Liver (tissue), 9 donors: ENCODE measurements around the gene HRC. TPM values are rescaled to one million over a fixed set of nuclear protein-coding genes. Genes with fewer than 3 reads are reported as not detected.
"Not testable (repeated sequence)": the region's sequence is repeated elsewhere in the genome, so short reads cannot be mapped to it uniquely, and the experiment has no call there.

Experiments
- DNase-seq: peaks from one replicate; pipeline ENCODE4 v3.0.0-alpha.2; 2017; ENCODE audit warnings: low spot score
- H3K27ac ChIP-seq, 2 donors: one replicate each; pipeline ENCODE4 v1.7.0; 2013; ENCODE audit warnings: inconsistent platforms in 2 of 2, low read length in 2 of 2, control low read depth in 1 of 2, low read depth in 1 of 2, mild to moderate bottlenecking in 1 of 2
- H3K27me3 ChIP-seq, 4 donors: one replicate each; pipeline versions ENCODE4 v1.6.1 to v1.7.0; 2013; ENCODE audit warnings: low read length in 3 of 4, inconsistent platforms in 1 of 4, mild to moderate bottlenecking in 1 of 4, moderate library complexity in 1 of 4; ENCODE audit not compliant: control insufficient read depth in 4 of 4, insufficient read depth in 4 of 4
- H3K36me3 ChIP-seq, 4 donors: one replicate each; pipeline versions ENCODE4 v1.6.1 to v1.7.0; 2013; ENCODE audit warnings: low read length in 3 of 4, mild to moderate bottlenecking in 3 of 4, low read depth in 1 of 4, moderate library complexity in 1 of 4; ENCODE audit not compliant: control insufficient read depth in 4 of 4, insufficient read depth in 3 of 4
- H3K4me1 ChIP-seq, 4 donors: one replicate each; pipeline versions ENCODE4 v1.6.1 to v1.7.0; 2013; ENCODE audit warnings: low read length in 3 of 4, mild to moderate bottlenecking in 3 of 4, moderate library complexity in 1 of 4; ENCODE audit not compliant: control insufficient read depth in 4 of 4, insufficient read depth in 4 of 4
- H3K4me3 ChIP-seq, 3 donors: one replicate each; pipeline versions ENCODE4 v1.6.1 to v1.7.0; 2013; ENCODE audit warnings: low read length in 3 of 3, control low read depth in 1 of 3, low read depth in 1 of 3, mild to moderate bottlenecking in 1 of 3
- H3K9ac ChIP-seq, 2 donors: one replicate each; pipeline ENCODE4 v1.7.0; 2013; ENCODE audit warnings: low read length in 2 of 2, mild to moderate bottlenecking in 2 of 2, moderate library complexity in 2 of 2, control low read depth in 1 of 2, low read depth in 1 of 2
- H3K9me3 ChIP-seq, 4 donors: one replicate each; pipeline versions ENCODE4 v1.6.1 to v1.7.0; 2013; ENCODE audit warnings: low read length in 3 of 4; ENCODE audit not compliant: control insufficient read depth in 4 of 4
- EGR1 ChIP-seq, 2 donors: IDR thresholded peaks; 2 replicates each; pipeline ENCODE4 v1.6.1; 2016 to 2018; ENCODE audit warnings: antibody characterized with exemption in 2 of 2, low read depth in 2 of 2
- FOXA1 ChIP-seq: IDR thresholded peaks from 2 replicates; pipeline ENCODE4 v1.6.1; 2016; ENCODE audit warnings: antibody characterized with exemption
- GABPA ChIP-seq, 2 donors: IDR thresholded peaks in 1 of 2; conservative IDR thresholded peaks in 1 of 2; 2 replicates each; pipeline ENCODE4 v1.6.1; 2016; ENCODE audit warnings: antibody characterized with exemption in 2 of 2, mild to moderate bottlenecking in 1 of 2, moderate library complexity in 1 of 2
- HNF4G ChIP-seq: IDR thresholded peaks from 2 replicates; pipeline ENCODE4 v1.6.1; 2016; ENCODE audit warnings: antibody characterized with exemption
- MAX ChIP-seq: IDR thresholded peaks from 2 replicates; pipeline ENCODE4 v1.6.1; 2016; ENCODE audit warnings: antibody characterized with exemption
- NR2F2 ChIP-seq: IDR thresholded peaks from 2 replicates; pipeline ENCODE4 v1.6.1; 2016; ENCODE audit warnings: antibody characterized with exemption
- RAD21 ChIP-seq, 2 donors: IDR thresholded peaks; 2 replicates each; pipeline ENCODE4 v1.6.1; 2016; ENCODE audit warnings: antibody characterized with exemption in 2 of 2, mild to moderate bottlenecking in 2 of 2
- RXRA ChIP-seq, 2 donors: IDR thresholded peaks; 2 replicates each; pipeline ENCODE4 v1.6.1; 2017 to 2018; ENCODE audit warnings: antibody characterized with exemption in 2 of 2, mild to moderate bottlenecking in 1 of 2
- SP1 ChIP-seq: IDR thresholded peaks from 2 replicates; pipeline ENCODE4 v1.6.1; 2018; ENCODE audit warnings: antibody characterized with exemption, mild to moderate bottlenecking
- TAF1 ChIP-seq: conservative IDR thresholded peaks from 2 replicates; pipeline ENCODE4 v1.6.1; 2016; ENCODE audit warnings: antibody characterized with exemption, mild to moderate bottlenecking
- YY1 ChIP-seq: IDR thresholded peaks from 2 replicates; pipeline ENCODE4 v1.6.1; 2016; ENCODE audit warnings: antibody characterized with exemption, mild to moderate bottlenecking
- ZBTB33 ChIP-seq: IDR thresholded peaks from 2 replicates; pipeline ENCODE4 v1.6.1; 2016; ENCODE audit warnings: antibody characterized with exemption
- WGBS: extraction: QIAGEN DNeasy Blood & Tissue Kit; methylation state at CpG from one replicate; pipeline ENCODE4 v1.1.7; 2013; 5-methylcytosine and 5-hydroxymethylcytosine counted together
- polyA plus RNA-seq, 2 donors: library from polyadenylated mRNA; stranded (reverse) in 1 of 2; unstranded in 1 of 2; fragments of 200-250 nt in 1 of 2; fragments of >200 nt in 1 of 2; fragmentation: Nextera tagmentation in 1 of 2; extraction: Ambion mirVana in 1 of 2; gene quantifications; one replicate each; pipeline versions ENCODE4 v1.2.1 to v1.2.3, GENCODE V29; 2013 to 2015
- total RNA-seq, 2 donors: library from RNA; depleted of rRNA; stranded (reverse); fragments of >200 nt; gene quantifications; one replicate each; pipeline ENCODE4 v1.2.3, GENCODE V29; 2014
- TF ChIP-seq, protein P1 (sequence below): IDR thresholded peaks from 2 replicates; pipeline ENCODE4 v1.6.1; 2016; ENCODE audit warnings: antibody characterized with exemption, mild to moderate bottlenecking
- TF ChIP-seq, protein P2 (sequence below): fragments of 150-350 bp; IDR thresholded peaks from 2 replicates; pipeline ENCODE4 v1.5.1; 2017; ENCODE audit warnings: improper control_type of control experiment, low read depth, low read length; ENCODE audit not compliant: missing input control
- TF ChIP-seq, protein P3 (sequence below): IDR thresholded peaks from 2 replicates; pipeline ENCODE4 v1.6.1; 2016; ENCODE audit warnings: antibody characterized with exemption
- donor health status: healthy.
- donor health status: healthy.
- donor health status: healthy.
- donor health status: healthy.
- donor health status: healthy.

The HRC gene
- total and polyA plus RNA-seq, 4 donors: 0.25 to 1.2 (median 0.84) TPM

GRCh38 chr19:49182010-49182847, 27.0 kb upstream of the HRC start:
- H3K9ac ChIP-seq, H3K4me1 ChIP-seq, H3K27ac ChIP-seq, H3K36me3 ChIP-seq, DNase-seq, H3K4me3 ChIP-seq, H3K27me3 ChIP-seq, H3K9me3 ChIP-seq: not testable (repeated sequence)
- WGBS: 69% methylated on average over 20 of the region's 20 CpGs

DNA sequence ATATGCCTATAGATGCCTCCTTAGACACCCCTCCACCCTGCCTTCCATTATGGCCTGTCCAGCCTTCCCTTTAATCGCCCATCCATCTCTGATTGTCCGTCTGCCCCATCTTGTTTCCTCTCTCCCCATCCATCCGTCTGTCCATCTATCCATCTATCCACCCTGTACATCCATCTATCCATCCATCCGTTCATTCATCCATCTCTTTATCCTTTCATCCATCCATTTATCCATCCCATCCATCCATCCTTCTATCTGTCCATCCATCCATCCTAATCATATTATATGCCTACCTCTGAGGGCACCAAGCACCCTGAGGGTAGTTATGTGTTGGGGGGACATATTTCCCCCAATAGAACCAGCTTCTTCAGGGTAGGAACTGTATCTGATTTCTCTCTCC, 25.5 kb upstream of the HRC start:
- H3K9me3 ChIP-seq: no peaks in the 10 kb centered on the region
- 93% methylated on average over 4 of the region's 4 CpGs for WGBS
- no peak overlapping the region for H3K27ac ChIP-seq
- no peaks in the 10 kb centered on the region for H3K27me3 ChIP-seq
- no peak for DNase-seq
- no peaks in the 10 kb centered on the region for H3K4me1 ChIP-seq
- TF ChIP-seq MAX (no peak), FOXA1 (no peak)
- no peak overlapping the region for H3K4me3 ChIP-seq
- H3K9ac ChIP-seq: no peak overlapping the region
- H3K36me3 ChIP-seq: no peaks in the 10 kb centered on the region

GRCh38 chr19:49173198-49173597, 18.0 kb upstream of the HRC start:
- Histone ChIP-seq H3K27me3 (no peaks in the 10 kb centered on the region), H3K36me3 (peaks cover 3 to 4% (median 3%) of the 10 kb centered on the region in 4 donors), H3K4me3 (no peak overlapping the region), H3K27ac (no peak overlapping the region), H3K9ac (no peak overlapping the region), H3K9me3 (no peaks in the 10 kb centered on the region), H3K4me1 (peaks cover 0 to 6% (median 2%) of the 10 kb centered on the region in 4 donors)
- TF ChIP-seq, protein P1, sequence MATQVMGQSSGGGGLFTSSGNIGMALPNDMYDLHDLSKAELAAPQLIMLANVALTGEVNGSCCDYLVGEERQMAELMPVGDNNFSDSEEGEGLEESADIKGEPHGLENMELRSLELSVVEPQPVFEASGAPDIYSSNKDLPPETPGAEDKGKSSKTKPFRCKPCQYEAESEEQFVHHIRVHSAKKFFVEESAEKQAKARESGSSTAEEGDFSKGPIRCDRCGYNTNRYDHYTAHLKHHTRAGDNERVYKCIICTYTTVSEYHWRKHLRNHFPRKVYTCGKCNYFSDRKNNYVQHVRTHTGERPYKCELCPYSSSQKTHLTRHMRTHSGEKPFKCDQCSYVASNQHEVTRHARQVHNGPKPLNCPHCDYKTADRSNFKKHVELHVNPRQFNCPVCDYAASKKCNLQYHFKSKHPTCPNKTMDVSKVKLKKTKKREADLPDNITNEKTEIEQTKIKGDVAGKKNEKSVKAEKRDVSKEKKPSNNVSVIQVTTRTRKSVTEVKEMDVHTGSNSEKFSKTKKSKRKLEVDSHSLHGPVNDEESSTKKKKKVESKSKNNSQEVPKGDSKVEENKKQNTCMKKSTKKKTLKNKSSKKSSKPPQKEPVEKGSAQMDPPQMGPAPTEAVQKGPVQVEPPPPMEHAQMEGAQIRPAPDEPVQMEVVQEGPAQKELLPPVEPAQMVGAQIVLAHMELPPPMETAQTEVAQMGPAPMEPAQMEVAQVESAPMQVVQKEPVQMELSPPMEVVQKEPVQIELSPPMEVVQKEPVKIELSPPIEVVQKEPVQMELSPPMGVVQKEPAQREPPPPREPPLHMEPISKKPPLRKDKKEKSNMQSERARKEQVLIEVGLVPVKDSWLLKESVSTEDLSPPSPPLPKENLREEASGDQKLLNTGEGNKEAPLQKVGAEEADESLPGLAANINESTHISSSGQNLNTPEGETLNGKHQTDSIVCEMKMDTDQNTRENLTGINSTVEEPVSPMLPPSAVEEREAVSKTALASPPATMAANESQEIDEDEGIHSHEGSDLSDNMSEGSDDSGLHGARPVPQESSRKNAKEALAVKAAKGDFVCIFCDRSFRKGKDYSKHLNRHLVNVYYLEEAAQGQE: no peak
- TF ChIP-seq GABPA (IDR thresholded peaks at IDR 0.05 in 1 of 2, conservative IDR thresholded peaks at IDR 0.05 in 1 of 2) (no peak), HNF4G (no peak), TAF1 (no peak), FOXA1 (no peak), YY1 (no peak), RXRA (IDR thresholded peaks at IDR 0.05) (no peak), RAD21 (IDR thresholded peaks at IDR 0.05) (no peak), ZBTB33 (no peak), NR2F2 (no peak), EGR1 (IDR thresholded peaks at IDR 0.05; ENCODE audit: low read depth in 2 of 2) (no peak), SP1 (no peak)
- TF ChIP-seq, protein P2, sequence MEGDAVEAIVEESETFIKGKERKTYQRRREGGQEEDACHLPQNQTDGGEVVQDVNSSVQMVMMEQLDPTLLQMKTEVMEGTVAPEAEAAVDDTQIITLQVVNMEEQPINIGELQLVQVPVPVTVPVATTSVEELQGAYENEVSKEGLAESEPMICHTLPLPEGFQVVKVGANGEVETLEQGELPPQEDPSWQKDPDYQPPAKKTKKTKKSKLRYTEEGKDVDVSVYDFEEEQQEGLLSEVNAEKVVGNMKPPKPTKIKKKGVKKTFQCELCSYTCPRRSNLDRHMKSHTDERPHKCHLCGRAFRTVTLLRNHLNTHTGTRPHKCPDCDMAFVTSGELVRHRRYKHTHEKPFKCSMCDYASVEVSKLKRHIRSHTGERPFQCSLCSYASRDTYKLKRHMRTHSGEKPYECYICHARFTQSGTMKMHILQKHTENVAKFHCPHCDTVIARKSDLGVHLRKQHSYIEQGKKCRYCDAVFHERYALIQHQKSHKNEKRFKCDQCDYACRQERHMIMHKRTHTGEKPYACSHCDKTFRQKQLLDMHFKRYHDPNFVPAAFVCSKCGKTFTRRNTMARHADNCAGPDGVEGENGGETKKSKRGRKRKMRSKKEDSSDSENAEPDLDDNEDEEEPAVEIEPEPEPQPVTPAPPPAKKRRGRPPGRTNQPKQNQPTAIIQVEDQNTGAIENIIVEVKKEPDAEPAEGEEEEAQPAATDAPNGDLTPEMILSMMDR: no peak
- TF ChIP-seq, protein P3, sequence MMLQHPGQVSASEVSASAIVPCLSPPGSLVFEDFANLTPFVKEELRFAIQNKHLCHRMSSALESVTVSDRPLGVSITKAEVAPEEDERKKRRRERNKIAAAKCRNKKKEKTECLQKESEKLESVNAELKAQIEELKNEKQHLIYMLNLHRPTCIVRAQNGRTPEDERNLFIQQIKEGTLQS: no peak
- no peak for DNase-seq
- WGBS: 95% methylated on average over 2 of the region's 2 CpGs
